Hematopoietic multipotent progenitor cell treated with erythropoietin and hydrocortisone succinate and interleukin-3 and kit ligand, for 17 days (in vitro differentiated cells): Measurements from ENCODE around the gene KCNQ1.

ENCODE experiments used
- DNase-seq: peaks from one replicate; pipeline ENCODE4 v3.0.0-alpha.2; 2015; ENCODE audit warnings: low spot score

Gene KCNQ1

DNA sequence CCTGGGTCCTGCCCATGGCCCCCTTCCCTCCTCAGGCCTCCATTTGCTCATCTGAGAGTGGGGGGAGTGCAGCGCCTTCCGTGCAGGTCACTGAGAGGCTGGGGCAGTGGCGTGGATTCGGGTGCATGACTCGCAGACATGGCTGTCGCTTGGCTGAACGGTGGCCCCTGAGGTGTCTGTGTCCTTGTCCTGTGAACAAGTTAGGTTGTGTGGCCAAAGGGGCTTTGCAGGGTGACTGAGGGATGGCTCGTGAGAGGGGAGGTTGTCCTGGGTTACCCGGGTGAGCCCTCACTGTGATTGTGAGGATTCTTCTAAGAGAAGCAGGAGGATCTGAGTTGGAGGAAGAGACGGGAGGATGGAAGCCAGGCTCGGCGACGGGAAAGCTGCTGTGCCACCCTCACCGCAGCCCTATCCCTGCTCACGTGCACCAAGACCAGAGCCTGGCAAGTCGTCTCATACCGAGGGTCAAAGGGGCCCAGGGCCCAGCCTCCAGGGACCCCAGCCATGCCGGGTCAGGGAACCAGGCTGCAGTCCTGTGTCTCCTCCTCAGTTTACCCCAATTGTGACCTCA lies 79.1 kb downstream of the KCNQ1 start:
- no peak for DNase-seq

DNA sequence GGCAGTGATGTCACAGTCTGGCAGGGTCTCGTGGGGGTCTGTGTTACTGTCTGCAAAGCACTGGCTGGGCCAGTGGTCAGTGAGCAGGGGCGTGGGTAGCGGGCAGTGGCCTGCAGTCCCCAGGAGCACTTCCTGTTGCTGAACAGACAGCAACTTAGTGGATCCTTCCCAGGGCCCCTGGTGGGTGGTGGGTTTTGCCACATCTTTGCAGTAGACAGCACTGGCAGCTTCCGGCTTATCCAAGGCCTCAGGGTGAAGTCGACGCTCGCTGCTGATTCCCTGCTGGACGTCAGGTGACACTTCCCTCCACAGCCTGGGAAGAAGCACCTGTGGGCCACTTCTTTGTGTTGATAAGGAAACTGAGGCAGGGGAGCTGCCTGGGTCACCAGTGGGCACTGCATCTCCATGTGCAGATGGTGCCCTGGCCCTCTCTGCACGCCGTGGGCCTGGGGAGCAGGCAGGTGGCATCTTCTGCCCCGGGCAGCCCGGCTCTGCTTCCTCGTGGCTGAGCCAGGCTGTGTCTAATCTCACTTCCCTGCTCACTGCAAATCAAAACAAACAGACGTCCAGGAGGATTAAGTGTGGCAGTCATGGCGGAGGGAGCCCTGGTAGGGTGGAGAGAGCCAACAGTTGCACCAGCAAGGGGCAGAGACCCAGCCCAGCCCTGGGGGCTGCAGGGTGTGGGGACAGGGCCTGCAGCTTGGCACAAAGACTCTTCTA lies 79.8 kb downstream of the KCNQ1 start:
- no peak for DNase-seq

DNA sequence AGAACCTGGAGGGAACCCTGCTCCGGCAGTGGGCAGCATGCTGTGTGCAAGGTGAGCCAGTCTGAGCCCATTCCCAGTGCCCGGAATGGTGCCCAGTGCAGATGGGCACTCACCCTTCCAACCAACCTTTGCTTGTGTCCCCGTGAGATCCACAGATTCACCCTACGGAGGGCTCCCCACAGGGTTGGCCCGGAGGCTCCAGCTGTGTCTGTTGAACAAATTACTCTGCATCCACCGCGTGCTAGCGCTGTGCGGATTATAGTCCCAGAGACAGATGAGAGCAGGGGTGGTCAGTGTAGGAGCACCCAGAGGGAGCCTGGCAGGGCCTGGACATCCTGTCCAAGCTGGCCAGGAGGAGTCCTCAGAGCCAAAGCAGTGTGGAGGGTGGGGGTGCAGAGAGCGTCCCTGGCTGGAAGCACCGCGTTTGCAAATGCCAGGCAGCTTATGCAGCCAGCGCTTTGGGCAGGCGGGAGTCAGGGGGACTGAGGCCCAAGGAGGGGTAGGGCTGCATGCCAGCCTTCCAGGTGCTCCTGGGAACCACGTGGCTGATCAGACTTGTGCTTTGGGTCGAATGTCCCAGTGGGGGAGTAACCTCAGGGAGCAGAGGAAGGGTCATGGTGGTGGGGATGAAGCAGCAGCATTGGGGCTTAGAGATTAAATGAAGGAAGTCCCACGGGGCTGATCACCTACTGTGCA lies 80.5 kb downstream of the KCNQ1 start:
- no peak for DNase-seq

DNA sequence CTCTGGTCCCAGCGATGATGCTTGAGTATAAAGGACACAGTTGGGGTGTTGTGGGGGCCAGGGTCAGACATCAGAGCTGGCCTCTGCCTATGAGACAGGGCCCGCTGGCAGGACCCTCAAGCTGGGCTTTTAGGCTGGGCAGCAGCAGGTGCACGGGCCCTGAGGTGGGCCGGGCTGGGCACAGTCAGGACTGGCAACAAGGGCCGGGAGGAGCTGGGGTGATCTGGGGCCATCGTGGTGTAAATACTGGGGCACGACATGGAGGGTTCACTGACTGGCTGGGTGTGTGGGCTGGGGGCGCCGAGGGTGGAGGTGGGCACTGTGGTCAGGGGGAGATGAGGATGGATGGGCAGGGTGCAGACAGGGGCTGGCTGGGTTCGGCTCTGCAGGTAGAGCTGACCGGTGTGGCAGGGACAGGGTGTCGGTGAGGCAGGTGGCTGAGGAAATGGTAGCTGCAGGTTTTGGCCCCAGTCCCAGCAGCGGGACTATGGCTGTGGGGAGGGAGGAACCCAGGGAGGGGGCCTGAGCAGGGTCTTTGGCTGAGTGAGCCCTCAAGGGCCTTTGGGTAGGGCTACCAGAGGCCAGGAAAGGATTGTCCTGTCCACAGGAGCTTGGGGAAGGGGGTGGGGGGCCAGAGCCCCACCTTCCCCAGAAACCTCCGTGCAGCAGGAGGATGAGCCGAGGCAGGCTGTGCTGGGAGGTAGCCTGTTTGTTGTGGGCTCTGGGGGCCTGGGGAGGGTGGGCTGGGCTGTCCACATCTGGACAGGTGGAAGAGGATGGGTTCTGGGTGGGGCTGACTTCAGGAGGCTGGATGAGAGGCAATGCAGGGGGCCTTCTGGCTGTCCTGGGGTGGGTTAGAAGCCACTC lies 81.4 kb downstream of the KCNQ1 start:
- no peak for DNase-seq

DNA sequence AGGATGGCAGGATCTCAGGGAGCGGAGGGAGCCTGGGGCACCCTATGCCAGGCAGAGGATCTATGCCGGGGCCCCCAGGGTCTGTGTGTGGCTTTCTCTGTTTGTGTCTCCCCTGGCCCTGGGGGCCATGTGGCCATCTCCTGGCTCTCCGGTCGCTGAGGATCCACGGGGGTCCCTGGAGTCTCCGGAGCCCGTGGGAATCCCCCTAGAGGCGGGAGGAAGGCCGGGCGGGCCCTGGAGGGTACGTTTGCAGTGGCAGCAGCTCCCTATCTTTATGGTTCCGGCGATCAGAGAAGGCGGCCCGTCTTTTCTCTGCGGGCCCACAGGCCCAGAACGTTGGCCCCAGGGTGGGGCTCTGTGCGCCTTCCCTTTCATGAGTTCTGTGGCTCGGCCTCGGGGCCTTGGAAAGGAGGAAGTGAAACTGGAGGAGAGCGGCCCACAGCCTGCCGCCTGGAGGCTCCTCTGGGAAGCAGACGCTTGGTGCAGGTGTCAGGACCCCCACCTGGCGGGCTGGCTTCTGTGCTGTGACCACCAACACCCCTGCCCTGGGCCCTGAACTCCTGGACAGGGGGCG lies 82.1 kb downstream of the KCNQ1 start:
- DNase-seq: no peak

DNA sequence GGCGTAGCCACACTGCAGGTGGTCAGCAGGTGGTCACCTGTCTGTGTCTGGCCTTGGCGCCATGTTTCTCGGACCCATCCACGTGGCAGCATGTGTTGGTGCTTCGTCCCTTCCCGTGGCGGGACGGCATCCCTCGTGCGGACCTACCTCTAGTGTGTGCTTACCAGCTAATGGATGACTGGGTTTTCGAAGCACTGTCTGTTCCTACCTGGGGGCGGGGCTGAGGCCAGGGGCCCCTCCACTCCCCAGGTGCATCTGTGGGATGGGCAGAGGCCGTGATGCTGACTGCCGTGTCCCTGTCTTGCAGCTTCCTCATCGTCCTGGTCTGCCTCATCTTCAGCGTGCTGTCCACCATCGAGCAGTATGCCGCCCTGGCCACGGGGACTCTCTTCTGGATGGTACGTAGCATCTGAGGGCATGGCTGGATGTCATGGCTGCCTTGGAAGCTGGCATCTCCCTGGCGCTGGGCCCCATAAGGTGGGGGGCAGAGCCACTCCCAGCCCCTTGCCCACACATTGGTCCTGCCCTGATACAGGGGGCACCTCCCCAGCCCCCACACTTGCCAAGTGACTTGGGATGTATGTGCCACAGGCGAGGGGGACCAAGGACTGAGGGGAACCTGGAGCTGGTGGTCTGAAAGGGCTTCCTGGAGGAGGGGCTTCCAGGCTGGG lies 82.9 kb downstream of the KCNQ1 start:
- DNase-seq: no peak

DNA sequence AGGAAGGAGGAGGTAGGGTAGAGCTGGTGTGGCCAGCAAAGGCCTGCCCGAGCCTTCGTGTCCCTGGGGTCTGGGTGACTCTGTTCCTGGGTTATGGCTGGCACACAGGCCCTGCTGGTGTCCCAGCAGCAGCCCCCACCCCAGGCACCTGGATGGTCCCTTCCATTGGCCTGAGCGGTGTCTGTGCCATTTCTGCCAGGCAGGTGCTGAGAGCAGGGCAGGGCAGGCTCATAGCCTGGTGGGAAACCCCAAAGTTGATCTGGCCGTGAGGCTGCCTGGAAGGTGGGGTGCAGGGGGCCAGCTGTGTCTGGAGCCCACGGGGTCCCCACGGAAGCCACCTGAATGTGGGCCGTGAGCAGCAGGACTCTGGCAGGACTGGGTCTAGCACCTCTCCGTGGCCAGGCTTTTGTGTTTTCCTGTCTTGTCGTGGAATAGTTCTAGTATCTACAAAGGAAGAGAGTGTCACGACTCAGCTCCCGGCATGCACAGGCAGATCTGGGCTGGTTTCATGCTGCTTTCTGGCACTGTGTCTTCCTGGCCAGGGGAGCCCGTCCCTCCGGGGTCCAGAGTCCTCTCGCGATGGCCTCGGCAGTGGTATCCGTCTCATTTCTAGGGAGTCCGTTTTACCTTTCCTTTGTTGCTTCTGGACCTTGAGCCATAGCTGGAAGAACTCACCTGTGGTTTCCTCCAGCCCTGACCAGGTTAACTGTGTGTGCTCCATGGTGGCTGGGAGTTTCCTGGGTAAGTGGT lies 83.7 kb downstream of the KCNQ1 start:
- no peak for DNase-seq

DNA sequence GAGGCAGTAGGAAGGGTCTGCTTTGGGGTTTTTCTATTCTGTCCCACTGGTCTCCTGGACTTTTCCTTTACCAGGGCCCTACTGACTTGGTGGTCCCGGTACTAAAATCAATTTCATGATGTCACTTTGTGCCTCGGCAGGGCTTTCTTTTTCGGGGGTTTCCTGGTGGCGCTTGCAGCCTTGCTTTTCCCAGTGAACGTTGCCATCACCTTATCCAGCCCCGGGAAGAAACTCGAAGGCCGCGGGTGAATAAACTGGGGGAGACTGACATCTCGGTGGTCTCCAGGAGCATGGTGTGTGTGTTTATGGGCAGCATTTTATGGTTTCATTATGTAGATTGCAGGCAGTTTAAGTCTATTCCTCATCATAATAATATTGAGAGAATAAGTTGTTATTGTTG lies 84.4 kb downstream of the KCNQ1 start:
- no peak for DNase-seq

DNA sequence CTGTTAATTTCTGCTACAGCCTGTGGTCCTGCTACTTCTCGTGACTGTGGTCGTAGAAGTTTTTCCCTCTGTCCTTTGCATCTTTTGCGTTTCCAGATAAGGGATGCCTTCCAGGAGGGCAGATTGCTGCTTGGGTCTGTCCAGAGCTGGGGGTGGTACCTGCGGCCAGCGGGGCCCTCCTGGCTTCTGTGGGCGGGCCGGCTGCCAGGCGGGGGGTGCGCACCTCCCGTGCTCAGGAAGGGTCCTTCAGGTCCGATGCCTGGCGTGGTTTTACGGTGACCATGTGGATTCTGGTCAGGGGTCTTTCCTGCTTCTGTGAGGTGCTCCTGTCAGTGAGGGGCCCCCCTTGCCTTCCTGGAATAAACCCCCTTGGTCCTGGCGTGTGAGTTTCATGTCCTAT lies 84.8 kb downstream of the KCNQ1 start:
- no peak for DNase-seq

DNA sequence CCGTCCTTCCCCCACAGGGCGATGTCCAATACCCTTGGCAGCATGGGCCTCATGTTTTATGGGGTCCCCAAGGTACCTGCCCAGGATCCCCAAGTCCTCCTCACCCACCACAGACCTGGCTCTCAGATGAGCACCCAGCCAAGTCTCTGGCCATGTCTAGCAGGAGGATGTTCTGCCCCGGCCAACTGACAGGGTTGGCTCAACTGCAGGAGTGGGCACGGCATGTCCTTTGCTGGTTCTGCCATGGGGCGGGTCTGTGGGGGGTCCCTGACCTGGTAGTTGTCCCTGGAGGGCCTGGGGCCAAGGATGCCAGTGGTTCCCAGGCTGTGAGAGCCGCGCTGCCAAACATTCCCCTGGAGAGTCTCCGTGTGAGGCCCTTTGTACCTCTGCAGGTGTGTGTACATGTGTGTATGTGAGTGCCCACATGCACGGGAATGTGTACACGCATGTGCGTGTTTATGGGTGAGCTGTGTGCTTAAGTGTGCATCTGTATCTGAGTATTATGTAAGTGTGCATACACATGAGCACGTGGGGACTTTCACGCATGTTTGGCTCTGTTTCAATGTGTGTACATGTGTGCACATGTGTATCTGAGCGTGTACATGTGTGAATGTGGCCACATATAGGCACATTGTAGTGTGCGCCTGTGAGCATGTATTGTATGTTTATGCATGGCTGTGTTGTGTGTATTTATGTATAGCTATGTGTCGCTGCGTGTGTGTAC lies 85.5 kb downstream of the KCNQ1 start:
- no peak for DNase-seq

DNA sequence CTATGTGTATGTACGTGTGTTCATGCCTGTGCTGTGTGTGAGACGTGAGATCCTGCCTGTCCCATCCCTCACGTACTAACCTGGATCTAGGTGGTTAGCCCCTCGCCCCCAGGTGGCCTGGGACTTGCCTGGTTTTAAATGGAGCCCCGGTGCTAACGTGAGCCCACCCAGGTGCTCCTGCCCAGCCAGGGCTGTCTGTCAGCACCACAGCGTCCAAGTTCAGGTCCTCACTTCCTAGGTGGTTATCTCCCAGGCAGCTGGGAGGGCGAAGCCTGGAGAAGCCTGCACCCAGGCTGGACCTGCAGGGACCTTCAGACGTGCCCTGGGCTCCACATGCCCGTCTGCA lies 86.0 kb downstream of the KCNQ1 start:
- no peak for DNase-seq

DNA sequence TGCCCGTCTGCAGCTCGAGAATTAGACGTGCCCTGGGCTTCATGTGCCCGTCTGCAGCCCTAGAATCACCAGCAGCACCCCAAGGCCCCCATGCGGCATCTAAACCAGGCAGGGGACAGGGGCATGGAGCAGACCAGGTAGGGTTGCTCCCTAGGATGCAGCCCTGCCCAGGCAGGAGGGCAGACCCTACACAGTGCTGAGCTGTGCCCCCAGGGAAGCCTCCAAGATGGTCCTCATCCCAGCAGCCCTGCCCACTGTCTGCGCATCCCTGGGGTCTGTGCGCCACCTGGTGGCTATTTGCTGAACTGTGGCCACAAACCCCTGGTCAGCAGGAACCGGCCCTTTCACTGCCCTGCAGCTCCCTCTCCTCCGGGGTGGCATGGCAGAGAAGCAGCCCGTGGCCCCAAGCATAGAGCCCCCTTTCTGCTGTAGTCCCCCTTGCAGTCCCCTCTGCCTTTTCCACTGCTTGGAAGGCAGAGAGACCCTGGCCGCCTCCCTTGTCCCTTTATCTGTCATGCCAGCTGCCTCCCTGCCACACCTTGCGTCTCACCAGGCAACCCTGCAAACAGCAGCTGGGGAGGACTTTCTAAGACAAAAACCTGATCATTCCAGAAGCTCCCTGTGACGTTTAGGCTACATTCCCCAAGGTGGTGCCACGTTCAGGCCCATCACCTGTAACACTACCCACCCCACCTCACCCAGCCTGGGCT lies 86.6 kb downstream of the KCNQ1 start:
- peak; percentile 74 for DNase-seq

DNA sequence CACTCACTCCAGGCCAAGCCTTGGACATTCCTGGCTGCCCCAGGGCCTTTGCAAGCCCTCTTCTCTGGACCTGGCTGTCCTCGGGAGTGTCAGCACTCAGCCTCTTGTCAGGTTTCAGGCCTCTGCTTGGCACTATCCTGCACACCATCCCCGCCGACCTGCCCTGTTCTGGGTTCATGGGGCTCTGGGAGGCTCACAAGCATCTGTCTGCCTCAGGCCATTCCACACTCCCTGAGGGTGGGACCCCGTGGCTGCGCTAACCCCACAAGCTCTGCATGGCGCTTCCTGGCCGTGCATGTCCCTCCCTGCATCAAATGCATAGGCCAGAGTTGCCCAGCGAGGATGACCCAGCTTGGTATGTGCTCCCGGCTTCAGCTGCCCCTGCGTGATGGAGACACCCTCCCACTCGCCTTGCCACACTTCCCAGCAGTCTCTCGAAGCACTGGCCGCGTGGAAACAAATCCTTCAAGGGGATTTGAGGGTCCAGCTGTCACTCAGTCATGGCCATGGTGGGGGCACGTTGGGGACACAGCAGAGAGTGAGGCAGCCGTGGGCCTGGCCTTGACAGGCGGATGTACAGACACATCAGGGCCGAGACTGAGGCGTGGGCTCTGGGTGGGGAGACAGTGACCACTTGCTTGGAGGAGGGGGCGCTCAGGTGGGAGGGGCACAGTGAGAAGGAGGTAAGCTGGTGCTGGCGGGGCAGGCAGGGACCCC lies 87.3 kb downstream of the KCNQ1 start:
- no peak for DNase-seq

DNA sequence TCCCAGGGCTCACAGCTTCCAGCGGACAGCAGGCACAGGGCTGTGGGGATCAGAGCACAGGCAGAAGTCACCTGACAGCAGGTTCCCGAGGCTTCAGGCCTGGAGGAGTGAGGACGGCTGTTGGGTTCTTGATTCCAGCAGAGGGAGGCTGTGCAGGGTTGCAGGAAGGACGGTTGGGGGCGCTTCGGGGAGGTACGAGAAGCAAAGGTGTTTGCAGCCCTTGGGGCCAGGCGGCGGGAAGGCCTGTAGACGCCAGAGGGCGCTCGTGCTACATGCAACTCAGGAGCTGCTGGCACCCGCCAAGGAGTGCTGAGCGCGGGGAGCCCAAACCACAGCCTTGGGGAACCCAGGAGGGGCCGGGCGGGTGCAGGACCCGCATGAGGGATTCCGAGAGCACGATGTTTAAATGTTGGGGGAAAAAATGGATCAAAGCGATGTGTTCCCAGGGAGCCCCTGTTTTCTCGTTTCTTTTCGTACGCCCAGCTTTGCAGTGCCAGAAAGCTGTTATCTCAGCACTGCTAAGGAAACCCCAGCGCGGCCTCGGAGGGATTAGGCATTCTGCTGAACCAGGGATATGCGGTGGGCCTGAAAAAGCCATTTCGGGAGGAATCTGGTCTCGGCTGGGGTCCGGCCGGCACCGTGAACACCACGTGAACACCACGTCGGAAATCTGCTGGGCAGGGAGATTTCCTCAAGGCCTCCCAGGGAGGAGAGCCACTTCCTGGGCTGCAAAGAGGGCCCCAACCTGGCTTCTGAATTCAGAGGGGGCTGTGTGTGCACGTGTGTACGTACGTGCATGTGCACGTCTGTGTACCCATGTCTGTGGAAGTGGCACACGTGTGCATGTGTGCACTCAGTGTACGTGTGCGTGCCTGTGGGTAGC lies 88.1 kb downstream of the KCNQ1 start:
- peak; percentile 86 for DNase-seq

DNA sequence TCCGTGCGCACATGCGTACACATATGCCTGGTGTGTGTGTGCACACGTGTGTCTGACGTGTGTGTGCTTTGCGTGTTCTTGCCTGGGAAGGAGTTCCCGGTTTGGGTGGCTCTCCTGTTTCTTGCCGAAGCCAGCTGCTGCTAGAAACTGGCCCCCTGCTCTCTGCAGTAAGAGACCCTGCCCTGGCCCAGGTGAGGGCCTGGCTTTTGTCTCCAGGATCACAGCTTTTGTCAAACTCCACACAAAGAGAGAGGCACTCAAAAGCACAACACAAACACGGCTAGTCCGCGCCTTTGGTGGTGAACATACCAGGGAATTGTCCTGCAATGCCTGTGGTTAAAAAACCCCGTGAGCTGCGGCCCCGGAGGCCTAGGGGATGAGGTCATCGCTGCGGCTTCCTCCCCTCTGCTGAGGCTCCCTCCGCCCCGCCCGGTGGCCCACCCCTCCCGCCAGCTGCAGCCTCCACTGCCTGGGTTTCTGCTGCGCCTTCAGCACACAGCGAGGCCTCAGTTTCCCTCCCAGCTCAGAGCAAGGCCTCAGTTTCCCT lies 88.9 kb downstream of the KCNQ1 start:
- DNase-seq: no peak

DNA sequence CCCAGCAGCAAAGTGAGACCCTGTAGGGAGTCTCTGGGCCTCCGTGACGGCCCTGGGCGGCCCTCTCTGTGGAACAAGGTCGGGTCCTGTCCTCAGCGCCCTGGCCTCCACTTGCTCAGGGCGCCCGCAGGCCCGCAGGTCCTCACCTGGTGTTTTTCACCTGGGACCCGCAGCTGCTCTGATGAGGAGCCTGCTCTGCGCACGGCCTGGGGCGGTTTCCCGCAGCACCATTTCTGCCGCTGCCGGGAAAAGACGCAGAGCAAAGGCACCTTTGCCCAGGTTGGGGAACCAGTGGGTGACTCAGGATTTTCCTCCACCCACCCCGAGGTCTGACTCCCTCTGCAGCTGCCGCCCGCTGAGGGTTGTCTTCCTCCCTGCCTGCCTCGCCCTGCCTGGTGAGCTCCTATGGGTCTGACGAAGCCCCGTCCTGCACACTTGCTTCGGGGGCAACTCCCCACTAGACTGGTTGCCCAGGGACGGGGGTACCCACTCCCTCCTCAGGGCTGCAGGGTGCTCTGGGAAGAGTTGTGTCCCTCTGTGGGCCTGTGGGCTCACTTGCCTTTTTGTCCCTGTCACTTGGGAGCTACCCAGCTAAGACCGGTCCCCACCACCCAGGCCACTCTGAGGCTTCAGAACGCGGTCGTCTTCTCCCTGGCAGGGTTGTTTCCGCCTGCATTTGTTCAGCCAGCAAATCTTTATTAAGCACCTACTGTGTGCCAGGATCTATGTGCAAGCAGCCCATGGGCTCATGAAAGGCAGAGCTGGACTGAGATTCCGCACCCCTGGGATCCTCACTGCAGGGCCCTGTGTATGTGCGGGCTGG lies 89.5 kb downstream of the KCNQ1 start:
- DNase-seq: no peak
